NCI-H82 treated with DMSO at 0.1 percent for 48 hours (cell line): ENCODE results near the gene ACVR2B.
A peak's percentile ranks its signal among the peaks of the same experiment; 100 is the strongest.
"Not testable (repeated sequence)": the region's sequence is repeated elsewhere in the genome, so short reads cannot be mapped to it uniquely, and the experiment has no call there.

ENCODE experiments used
- DNase-seq: peaks from one replicate; lab custom pipeline; 2025; ENCODE audit not compliant: unreplicated experiment; lab: John Stamatoyannopoulos, UW

ACVR2B gene

GRCh38 chr3:38453075-38453912, at the start of gene ACVR2B:
ACVR2B (plus strand) TSS chr3:38453890; CDS start chr3:38454323, 433 bp downstream.
- peak; percentile 56 for DNase-seq

GRCh38 chr3:38404286-38404685, 49.4 kb upstream of the ACVR2B start:
- DNase-seq = no peak

DNA sequence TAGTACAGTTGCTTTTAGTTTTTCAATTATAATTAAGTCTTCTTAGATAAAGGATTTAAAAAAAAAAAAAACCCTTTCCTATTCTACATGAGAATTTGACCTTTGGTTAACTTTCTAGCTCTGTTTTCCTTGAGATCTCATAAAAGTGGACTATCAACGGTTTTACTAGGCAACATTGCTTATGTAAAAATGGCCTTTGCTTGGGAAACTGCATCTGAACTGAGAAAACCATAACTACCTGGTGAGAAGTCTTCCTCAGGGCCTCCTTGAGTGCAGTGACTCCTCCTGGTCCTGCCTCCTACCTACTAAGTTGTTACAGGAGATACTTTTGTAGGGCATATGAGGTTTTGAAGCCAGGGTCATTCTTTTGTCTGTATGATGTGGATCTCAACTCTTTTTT, 42.1 kb upstream of the ACVR2B start:
- DNase-seq = no peak

GRCh38 chr3:38420758-38421157, 32.9 kb upstream of the ACVR2B start:
- not testable (repeated sequence) for DNase-seq

DNA sequence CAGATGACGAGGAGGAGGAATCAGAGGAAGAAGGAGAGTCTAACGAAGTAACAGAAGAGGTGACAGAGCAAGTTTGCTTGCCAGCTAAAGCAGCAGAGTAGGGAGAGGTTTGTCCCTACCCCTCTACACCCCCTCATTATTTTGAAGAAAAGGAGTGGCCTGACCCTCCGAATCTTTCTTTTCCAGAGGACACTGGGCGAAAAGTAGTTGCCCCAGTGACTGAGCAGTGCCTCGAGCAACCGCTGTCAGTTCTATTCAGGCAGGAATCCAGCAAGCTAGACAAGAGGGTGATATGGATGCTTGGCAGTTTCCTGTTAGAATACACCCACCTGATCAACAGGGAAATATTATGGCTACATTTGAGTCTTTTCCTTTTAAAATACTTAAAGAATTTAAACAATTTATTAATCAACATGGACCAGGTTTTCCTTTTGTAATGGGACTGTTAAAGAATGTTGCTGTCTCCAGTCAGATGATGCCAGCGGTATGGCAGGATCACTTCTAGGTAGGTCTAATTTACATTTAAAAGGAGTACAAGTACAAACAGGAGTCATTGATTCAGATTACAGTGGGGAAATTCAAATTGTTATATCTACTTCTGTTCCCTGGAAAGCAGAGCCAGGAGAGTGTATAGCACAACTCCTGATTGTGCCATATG, 31.9 kb upstream of the ACVR2B start:
- no peak for DNase-seq

GRCh38 chr3:38426798-38427426, 26.8 kb upstream of the ACVR2B start:
- DNase-seq = not testable (repeated sequence)

- not testable (repeated sequence) for DNase-seq
Measured at GRCh38 chr3:38432871-38433658, 20.6 kb upstream of the ACVR2B start.

DNA sequence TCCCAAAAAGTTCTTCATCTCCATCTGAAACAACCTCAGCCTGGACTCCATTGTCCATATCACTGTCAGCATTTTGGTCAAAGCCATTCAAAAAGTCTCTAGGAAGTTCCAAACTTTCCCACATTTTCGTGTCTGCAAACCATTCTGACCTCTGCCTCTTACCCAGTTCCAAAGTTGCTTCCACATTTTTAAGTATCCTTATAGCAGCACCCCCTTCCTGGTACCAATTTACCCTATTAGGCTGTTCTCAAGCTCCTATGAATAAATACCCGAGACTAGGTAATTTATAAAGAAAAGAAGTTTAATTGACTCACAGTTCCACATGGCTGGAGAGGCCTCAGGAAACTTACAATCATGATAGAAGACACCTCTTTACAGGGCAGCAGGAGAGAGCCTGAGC, 20.0 kb upstream of the ACVR2B start:
- not testable (repeated sequence) for DNase-seq

GRCh38 chr3:38438436-38439069, 15.1 kb upstream of the ACVR2B start:
- DNase-seq = not testable (repeated sequence)

DNA sequence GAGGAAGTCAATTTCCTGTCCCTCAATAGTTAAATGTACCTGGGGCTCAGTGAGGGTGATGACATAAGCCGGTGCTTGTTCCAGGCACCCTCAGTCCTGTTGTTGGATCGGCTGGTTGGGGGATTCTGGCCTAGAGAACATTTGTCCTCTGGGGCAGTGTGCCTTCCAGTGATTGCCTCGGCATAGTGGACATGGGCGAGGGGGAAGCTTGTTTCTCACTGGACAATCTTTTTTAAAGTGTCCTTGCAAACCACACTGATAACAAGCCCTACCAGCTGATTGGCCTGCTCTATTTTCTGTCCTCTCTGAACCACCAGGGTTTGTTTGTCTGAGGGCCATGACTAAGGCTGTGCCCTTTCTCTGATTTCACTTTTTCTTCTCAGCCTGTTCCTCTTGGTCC, 10.5 kb upstream of the ACVR2B start:
- DNase-seq = not testable (repeated sequence)

- DNase-seq = no peak
Measured at GRCh38 chr3:38446085-38446686, 7.5 kb upstream of the ACVR2B start.

GRCh38 chr3:38446812-38447211, 6.9 kb upstream of the ACVR2B start:
- no peak for DNase-seq

- DNase-seq = no peak
Measured at GRCh38 chr3:38450853-38451252, 2.8 kb upstream of the ACVR2B start.

GRCh38 chr3:38453913-38454177, 155 bp downstream of the ACVR2B start:
- no peak for DNase-seq

DNA sequence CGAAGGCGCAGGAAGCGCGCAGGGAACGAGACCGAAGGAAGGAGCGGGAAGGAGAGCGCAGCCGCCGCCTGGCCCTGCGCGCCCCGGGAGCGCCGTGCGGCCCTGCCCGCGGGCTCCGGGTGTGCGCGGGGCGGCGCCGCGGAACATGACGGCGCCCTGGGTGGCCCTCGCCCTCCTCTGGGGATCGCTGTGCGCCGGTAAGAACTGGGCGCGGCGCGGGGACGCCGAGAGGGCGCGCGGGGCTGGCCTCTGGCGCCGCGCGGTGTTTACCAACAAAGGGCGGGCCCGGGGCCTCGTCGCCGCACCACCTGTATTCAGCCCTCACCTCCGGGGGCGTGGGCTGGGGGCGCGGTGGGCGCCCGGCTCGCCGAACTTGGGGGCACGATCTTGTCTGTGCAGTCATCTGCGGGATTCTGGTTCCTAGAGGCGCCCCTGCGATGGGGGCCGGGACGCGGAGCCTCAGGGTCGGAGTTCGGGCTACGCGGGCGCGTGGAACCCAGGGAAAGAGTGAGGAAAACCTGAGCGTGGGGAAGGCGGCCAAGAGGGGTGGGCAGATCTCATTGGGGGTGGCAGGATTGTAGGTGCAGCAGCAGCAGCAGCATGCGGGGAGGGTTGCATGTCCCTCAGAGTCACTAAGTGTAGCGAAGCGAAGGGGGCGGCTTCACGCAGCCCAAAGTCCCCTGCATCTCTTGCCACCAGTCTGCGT, 641 bp downstream of the ACVR2B start:
- no peak for DNase-seq

GRCh38 chr3:38454884-38455638, 1.4 kb downstream of the ACVR2B start:
- DNase-seq = peak; percentile 13

GRCh38 chr3:38455639-38456430, 2.1 kb downstream of the ACVR2B start:
- DNase-seq = no peak
